Occipital lobe (tissue), 2 donors: ENCODE data around the gene NUP35. TPM values are rescaled to one million over a fixed set of nuclear protein-coding genes. Genes with fewer than 3 reads are reported as not detected.

Experiments
- DNase-seq: peaks from one replicate; lab custom pipeline; 2025; lab: John Stamatoyannopoulos, UW
- total RNA-seq: library from RNA; depleted of rRNA; stranded (reverse); fragments of >200 nt; gene quantifications from one replicate; pipeline ENCODE4 v1.2.3, GENCODE V29; 2014

Gene NUP35
- total RNA-seq, 1 donor from 2014 or later = 58.6 TPM

- no peak for DNase-seq
Measured at GRCh38 chr2:183209395-183210028, 85.3 kb downstream of the NUP35 start.

Other genes with a start within 250 kb of the NUP35 start
- gene NCKAP1, start 86.0 kb upstream of the NUP35 start, total RNA-seq = 244 TPM
- gene DUSP19, start 45.7 kb upstream of the NUP35 start, total RNA-seq = 19.3 TPM